GM23248 (cell line): ENCODE data around the gene SOX18. TPM values are rescaled to one million over a fixed set of nuclear protein-coding genes. Genes with fewer than 3 reads are reported as not detected.

Source experiments
- DNase-seq: peaks from one replicate; pipeline ENCODE4 v3.0.0-alpha.2; 2015
- H2AFZ ChIP-seq: fragments of 200-600 bp; sonication (generic); 2 replicates; pipeline ENCODE4 v1.6.1; 2016; ENCODE audit warnings: antibody characterized with exemption
- H3F3A ChIP-seq: fragments of 200-600 bp; sonication (generic); 2 replicates; pipeline ENCODE4 v1.6.1; 2016; ENCODE audit warnings: mild to moderate bottlenecking, antibody characterized with exemption, mixed run types; ENCODE audit not compliant: insufficient read depth
- H3K27ac ChIP-seq: fragments of 200-600 bp; sonication (generic); 2 replicates; pipeline ENCODE4 v1.5.1; 2016; ENCODE audit warnings: mild to moderate bottlenecking
- H3K27me3 ChIP-seq: fragments of 200-600 bp; sonication (generic); replicated peaks from 2 replicates; pipeline ENCODE4 v1.6.1; 2016; ENCODE audit warnings: mild to moderate bottlenecking; ENCODE audit not compliant: insufficient read depth
- H3K36me3 ChIP-seq: fragments of 200-600 bp; sonication (generic); 2 replicates; pipeline ENCODE4 v1.6.1; 2016; ENCODE audit warnings: low read depth, mild to moderate bottlenecking
- H3K4me1 ChIP-seq: fragments of 200-600 bp; sonication (generic); 2 replicates; pipeline ENCODE4 v1.6.1; 2016; ENCODE audit warnings: mild to moderate bottlenecking; ENCODE audit not compliant: insufficient read depth
- H3K4me2 ChIP-seq: fragments of 200-600 bp; sonication (generic); one replicate; pipeline ENCODE4 v1.6.1; 2016; ENCODE audit warnings: mild to moderate bottlenecking; ENCODE audit not compliant: unreplicated experiment
- H3K4me3 ChIP-seq: fragments of 200-600 bp; sonication (generic); 2 replicates; pipeline ENCODE4 v1.5.1; 2016; ENCODE audit warnings: mild to moderate bottlenecking
- H3K79me2 ChIP-seq: fragments of 200-600 bp; sonication (generic); 2 replicates; pipeline ENCODE4 v1.6.1; 2016; ENCODE audit warnings: mild to moderate bottlenecking; ENCODE audit not compliant: insufficient read depth
- H3K9ac ChIP-seq: fragments of 200-600 bp; sonication (generic); 2 replicates; pipeline ENCODE4 v1.6.1; 2016; ENCODE audit warnings: mild to moderate bottlenecking
- H3K9me2 ChIP-seq: fragments of 200-600 bp; sonication (generic); 2 replicates; pipeline ENCODE4 v1.6.1; 2016; ENCODE audit warnings: mixed run types, mild to moderate bottlenecking, moderate library complexity; ENCODE audit not compliant: insufficient read depth
- H3K9me3 ChIP-seq: fragments of 200-600 bp; sonication (generic); one replicate; pipeline ENCODE4 v1.6.1; 2017; ENCODE audit warnings: low read depth
- H4K20me1 ChIP-seq: fragments of 200-600 bp; sonication (generic); 2 replicates; pipeline ENCODE4 v1.6.0; 2016; ENCODE audit not compliant: insufficient read depth
- EZH2 ChIP-seq: fragments of 200-600 bp; sonication (generic); IDR thresholded peaks from 2 replicates; pipeline ENCODE4 v1.6.1; 2018; ENCODE audit warnings: antibody characterized with exemption, mild to moderate bottlenecking; ENCODE audit not compliant: insufficient read depth, poor library complexity, severe bottlenecking
- EZH2phosphoT487 ChIP-seq: fragments of 200-600 bp; sonication (generic); IDR thresholded peaks from 2 replicates; pipeline ENCODE4 v1.6.1; 2018; ENCODE audit warnings: antibody characterized with exemption, moderate library complexity, mild to moderate bottlenecking, low read depth; ENCODE audit not compliant: insufficient read depth
- WGBS, 2 experiments: methylation state at CpG; one replicate each; pipeline ENCODE4 v1.1.6; 2015 to 2017; ENCODE audit warnings: low lambda C conversion rate in 2 of 2, low coverage in 1 of 2; ENCODE audit errors: missing lambda C conversion rate in 2 of 2; 5-methylcytosine and 5-hydroxymethylcytosine counted together
- in situ Hi-C: fragments of 300-500 bp; cut with MboI; formaldehyde crosslinking; loops from 2 replicates; pipeline ENCODE4 v1.15.0; 2020
- polyA plus RNA-seq: library from polyadenylated mRNA; unstranded; fragments of >200 nt; fragmentation: Nextera tagmentation; extraction: Ambion mirVana; gene quantifications from 2 replicates; pipeline ENCODE4 v1.2.1, GENCODE V29; 2016
- total RNA-seq: library from RNA; depleted of rRNA; stranded (reverse); fragments of >200 nt; shearing (Covaris generic); gene quantifications from 2 replicates; pipeline ENCODE4 v1.2.3, GENCODE V29; 2014

Gene SOX18
- total and polyA plus RNA-seq, 2 experiments from 2014 or later = not detected

- Histone ChIP-seq H3K9me3 (no peaks in the 10 kb centered on the region), H3K27me3 (peaks cover 31% of the 10 kb centered on the region), H3F3A (peaks cover 6% of the 10 kb centered on the region), H3K9ac (no peak overlapping the region), H3K79me2 (no peaks in the 10 kb centered on the region), H4K20me1 (no peaks in the 10 kb centered on the region), H3K4me2 (no peak overlapping the region), H3K4me1 (peaks cover 8% of the 10 kb centered on the region; the same call in 1 of the 2 replicates), H3K27ac (no peak overlapping the region), H3K36me3 (no peaks in the 10 kb centered on the region), H2AFZ (no peak overlapping the region), H3K9me2 (no peaks in the 10 kb centered on the region), H3K4me3 (no peak overlapping the region)
- DNase-seq = no peak
- TF ChIP-seq EZH2phosphoT487 = no peak
- TF ChIP-seq EZH2 = no peak
- WGBS, 2 experiments = 14 to 20% methylated on average over 7 to 11 of the region's 11 CpGs
- in situ Hi-C loops = no loop called here
Observed at GRCh38 chr20:64041781-64042053, 7.7 kb downstream of the SOX18 start.

GRCh38 chr20:64041040-64041780 is 8.2 kb downstream of the SOX18 start:
- Histone ChIP-seq H3K4me1 (peaks cover 8% of the 10 kb centered on the region; the same call in 1 of the 2 replicates), H2AFZ (no peak overlapping the region), H3K79me2 (no peaks in the 10 kb centered on the region), H3K27me3 (peaks cover 31% of the 10 kb centered on the region), H4K20me1 (no peaks in the 10 kb centered on the region), H3K4me2 (no peak overlapping the region), H3K27ac (no peak overlapping the region), H3K4me3 (no peak overlapping the region), H3K9ac (no peak overlapping the region), H3K9me3 (no peaks in the 10 kb centered on the region), H3K9me2 (no peaks in the 10 kb centered on the region), H3F3A (peaks cover 6% of the 10 kb centered on the region), H3K36me3 (no peaks in the 10 kb centered on the region)
- TF ChIP-seq EZH2 (no peak), EZH2phosphoT487 (no peak)
- DNase-seq = no peak
- WGBS, 2 experiments = 26 to 40% methylated on average over 13 to 15 of the region's 15 CpGs
- in situ Hi-C loops = no loop called here

GRCh38 chr20:64040231-64041039 is 9.0 kb downstream of the SOX18 start:
- DNase-seq = no peak
- no peaks in the 10 kb centered on the region for H3K9me3 ChIP-seq
- H3K27me3 ChIP-seq = peaks cover 31% of the 10 kb centered on the region
- H3K4me3 ChIP-seq = no peak overlapping the region
- peaks cover 8% of the 10 kb centered on the region; the same call in 1 of the 2 replicates for H3K4me1 ChIP-seq
- H3F3A ChIP-seq = peaks cover 6% of the 10 kb centered on the region
- in situ Hi-C loops = no loop called here
- no peaks in the 10 kb centered on the region for H3K36me3 ChIP-seq
- H3K9me2 ChIP-seq = no peaks in the 10 kb centered on the region
- no peaks in the 10 kb centered on the region for H3K79me2 ChIP-seq
- no peak overlapping the region for H3K4me2 ChIP-seq
- H2AFZ ChIP-seq = no peak overlapping the region
- 63 to 69% methylated on average over 9 to 12 of the region's 12 CpGs for WGBS, 2 experiments
- no peaks in the 10 kb centered on the region for H4K20me1 ChIP-seq
- H3K27ac ChIP-seq = no peak overlapping the region
- H3K9ac ChIP-seq = no peak overlapping the region
- no peak for TF ChIP-seq EZH2
- TF ChIP-seq EZH2phosphoT487 = no peak

DNA sequence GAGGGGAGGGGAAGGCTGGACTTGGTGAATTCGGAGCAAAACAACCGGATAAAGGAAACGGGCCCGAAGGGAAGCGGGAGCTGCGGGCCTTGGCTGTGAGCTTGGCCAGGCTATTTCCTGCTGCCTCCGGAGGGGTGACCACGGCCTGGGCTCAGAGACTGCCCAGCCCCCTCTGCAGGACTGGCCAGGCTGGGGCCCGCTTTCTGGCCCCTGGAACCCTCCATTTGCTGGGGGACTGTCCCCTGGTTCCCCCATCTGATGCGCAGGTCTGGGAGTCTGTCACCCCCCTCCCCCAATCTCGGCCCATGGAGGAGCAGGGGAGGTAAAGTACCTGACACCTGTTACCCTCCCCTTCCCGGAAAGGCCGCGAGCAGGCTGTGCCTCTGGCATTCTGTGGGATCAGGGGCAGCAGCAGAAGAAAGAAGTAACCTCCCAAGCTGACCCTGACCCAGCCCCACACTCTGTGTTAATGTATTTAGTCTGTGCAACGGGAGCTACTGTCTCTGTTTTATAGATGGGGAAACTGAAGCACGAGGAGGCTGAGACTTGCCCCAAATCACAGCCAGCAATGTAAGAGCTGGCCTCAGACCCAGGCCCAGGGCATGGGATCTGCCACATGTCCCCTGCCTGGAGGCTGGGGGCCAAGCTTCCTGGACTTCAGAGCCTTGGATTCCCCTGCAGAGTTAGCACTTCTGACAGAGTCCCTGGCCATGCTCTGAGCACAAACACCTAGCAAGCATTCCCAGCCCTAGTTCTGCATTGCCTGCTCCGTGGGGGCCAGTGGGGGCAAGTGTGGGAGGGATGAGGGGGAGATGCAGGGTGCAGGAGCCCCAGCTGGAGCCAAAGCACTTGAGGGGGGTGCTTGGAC is 9.9 kb downstream of the SOX18 start:
- Histone ChIP-seq H3K9me2 (no peaks in the 10 kb centered on the region), H3F3A (peaks cover 6% of the 10 kb centered on the region), H3K4me3 (peak overlapping the region; percentile 63), H3K36me3 (no peaks in the 10 kb centered on the region), H2AFZ (peak overlapping the region; percentile 45), H3K79me2 (no peaks in the 10 kb centered on the region), H3K9ac (no peak overlapping the region), H3K9me3 (no peaks in the 10 kb centered on the region), H3K27me3 (peaks cover 31% of the 10 kb centered on the region), H4K20me1 (no peaks in the 10 kb centered on the region), H3K4me2 (peak overlapping the region; percentile 65), H3K27ac (no peak overlapping the region), H3K4me1 (peaks cover 2% of the 10 kb centered on the region; the same call in 1 of the 2 replicates)
- peak; percentile 31 for DNase-seq
- 26 to 29% methylated on average over 9 to 15 of the region's 17 CpGs for WGBS, 2 experiments
- in situ Hi-C loops = no loop called here
- no peak for TF ChIP-seq EZH2phosphoT487
- TF ChIP-seq EZH2 = no peak
